Measurements from ENCODE around the gene GSE1. TPM values are rescaled to one million over a fixed set of nuclear protein-coding genes. Genes with fewer than 3 reads are reported as not detected.

GSE1 gene
- total RNA-seq, 1 donor from 2014 or later, result 120 TPM

- intact Hi-C loops (cut with DNase I), result no loop called here
These were observed 24.9 kb downstream of the GSE1 start for GRCh38 chr16:85637808-85638647.

GRCh38 chr16:85638695-85639409, 25.7 kb downstream of the GSE1 start:
- H3K4me3 ChIP-seq, result no peak overlapping the region
- no peaks in the 10 kb centered on the region for H3K27me3 ChIP-seq
- TF ChIP-seq CTCF (IDR thresholded peaks at IDR 0.05), result no peak
- intact Hi-C loops (cut with DNase I), result no loop called here
- H3K9me3 ChIP-seq, result no peaks in the 10 kb centered on the region
- no peak for DNase-seq (ENCODE audit: low spot score in 2 of 2)
- peaks cover 0 to 3% of the 10 kb centered on the region in 2 donors for H3K4me1 ChIP-seq
- no peak overlapping the region for H3K27ac ChIP-seq
- peaks cover 0 to 21% of the 10 kb centered on the region in 2 donors for H3K36me3 ChIP-seq

More at GRCh38 chr16:85637808-85638647, 24.9 kb downstream of the GSE1 start:
- Histone ChIP-seq H3K27me3 (no peaks in the 10 kb centered on the region), H3K9me3 (no peaks in the 10 kb centered on the region), H3K36me3 (peaks cover 0 to 21% of the 10 kb centered on the region in 2 donors), H3K4me1 (peaks cover 0 to 3% of the 10 kb centered on the region in 2 donors), H3K27ac (no peak overlapping the region), H3K4me3 (no peak overlapping the region)
- DNase-seq (ENCODE audit: low spot score in 2 of 2), result no peak
- TF ChIP-seq CTCF (IDR thresholded peaks at IDR 0.05), result no peak

GRCh38 chr16:85639529-85640253, 26.6 kb downstream of the GSE1 start:
- Histone ChIP-seq H3K4me3 (no peak overlapping the region), H3K9me3 (no peaks in the 10 kb centered on the region), H3K36me3 (peaks cover 0 to 12% of the 10 kb centered on the region in 2 donors), H3K27ac (no peak overlapping the region), H3K4me1 (peaks cover 0 to 3% of the 10 kb centered on the region in 2 donors), H3K27me3 (no peaks in the 10 kb centered on the region)
- intact Hi-C loops (cut with DNase I), result no loop called here
- no peak for DNase-seq (ENCODE audit: low spot score in 2 of 2)
- no peak for TF ChIP-seq CTCF (IDR thresholded peaks at IDR 0.05)

GRCh38 chr16:85640254-85640558, 27.1 kb downstream of the GSE1 start:
- H3K27me3 ChIP-seq, result no peaks in the 10 kb centered on the region
- H3K4me3 ChIP-seq, result no peak overlapping the region
- no peak overlapping the region for H3K27ac ChIP-seq
- DNase-seq (ENCODE audit: low spot score in 2 of 2), result no peak
- no peak for TF ChIP-seq CTCF (IDR thresholded peaks at IDR 0.05)
- H3K9me3 ChIP-seq, result no peaks in the 10 kb centered on the region
- intact Hi-C loops (cut with DNase I), result no loop called here
- peaks cover 0 to 3% of the 10 kb centered on the region in 2 donors for H3K4me1 ChIP-seq
- peaks cover 0 to 8% of the 10 kb centered on the region in 2 donors for H3K36me3 ChIP-seq

GRCh38 chr16:85640585-85640984, 27.5 kb downstream of the GSE1 start:
- no peak for DNase-seq (ENCODE audit: low spot score in 2 of 2)
- Histone ChIP-seq H3K27ac (no peak overlapping the region), H3K36me3 (peaks cover 0 to 5% of the 10 kb centered on the region in 2 donors), H3K9me3 (no peaks in the 10 kb centered on the region), H3K4me3 (no peak overlapping the region), H3K27me3 (no peaks in the 10 kb centered on the region), H3K4me1 (peaks cover 0 to 3% of the 10 kb centered on the region in 2 donors)
- no peak for TF ChIP-seq CTCF (IDR thresholded peaks at IDR 0.05)
- intact Hi-C loops (cut with DNase I), result no loop called here

Data from ascending aorta (tissue), 2 donors.